IPS-15b (cell line): Measurements from ENCODE around the gene BRD7.
"Not testable (repeated sequence)": the region's sequence is repeated elsewhere in the genome, so short reads cannot be mapped to it uniquely, and the experiment has no call there.

Experiments
- H3K27me3 ChIP-seq: one replicate; pipeline ENCODE4 v1.6.1; 2013; ENCODE audit warnings: low read length; ENCODE audit not compliant: control insufficient read depth, insufficient read depth
- H3K36me3 ChIP-seq: one replicate; pipeline ENCODE4 v1.6.1; 2013; ENCODE audit warnings: low read length; ENCODE audit not compliant: control insufficient read depth, insufficient read depth
- H3K4me1 ChIP-seq: one replicate; pipeline ENCODE4 v1.6.1; 2013; ENCODE audit warnings: mild to moderate bottlenecking, low read length; ENCODE audit not compliant: control insufficient read depth, insufficient read depth
- H3K4me3 ChIP-seq: one replicate; pipeline ENCODE4 v1.5.1; 2013; ENCODE audit warnings: low read depth, low read length
- H3K9ac ChIP-seq: one replicate; pipeline ENCODE4 v1.6.1; 2013; ENCODE audit warnings: low read depth, mild to moderate bottlenecking, low read length
- H3K9me3 ChIP-seq: one replicate; pipeline ENCODE4 v1.6.1; 2013; ENCODE audit warnings: mild to moderate bottlenecking, low read length; ENCODE audit not compliant: control insufficient read depth, insufficient read depth

Gene BRD7

GRCh38 chr16:50367777-50368409 is 895 bp downstream of the BRD7 start:
- Histone ChIP-seq H3K27me3 (no peaks in the 10 kb centered on the region), H3K4me1 (peaks cover 3% of the 10 kb centered on the region), H3K9me3 (no peaks in the 10 kb centered on the region), H3K4me3 (peak overlapping the region; percentile 68), H3K9ac (peak overlapping the region; percentile 70), H3K36me3 (peaks cover 3% of the 10 kb centered on the region)

DNA sequence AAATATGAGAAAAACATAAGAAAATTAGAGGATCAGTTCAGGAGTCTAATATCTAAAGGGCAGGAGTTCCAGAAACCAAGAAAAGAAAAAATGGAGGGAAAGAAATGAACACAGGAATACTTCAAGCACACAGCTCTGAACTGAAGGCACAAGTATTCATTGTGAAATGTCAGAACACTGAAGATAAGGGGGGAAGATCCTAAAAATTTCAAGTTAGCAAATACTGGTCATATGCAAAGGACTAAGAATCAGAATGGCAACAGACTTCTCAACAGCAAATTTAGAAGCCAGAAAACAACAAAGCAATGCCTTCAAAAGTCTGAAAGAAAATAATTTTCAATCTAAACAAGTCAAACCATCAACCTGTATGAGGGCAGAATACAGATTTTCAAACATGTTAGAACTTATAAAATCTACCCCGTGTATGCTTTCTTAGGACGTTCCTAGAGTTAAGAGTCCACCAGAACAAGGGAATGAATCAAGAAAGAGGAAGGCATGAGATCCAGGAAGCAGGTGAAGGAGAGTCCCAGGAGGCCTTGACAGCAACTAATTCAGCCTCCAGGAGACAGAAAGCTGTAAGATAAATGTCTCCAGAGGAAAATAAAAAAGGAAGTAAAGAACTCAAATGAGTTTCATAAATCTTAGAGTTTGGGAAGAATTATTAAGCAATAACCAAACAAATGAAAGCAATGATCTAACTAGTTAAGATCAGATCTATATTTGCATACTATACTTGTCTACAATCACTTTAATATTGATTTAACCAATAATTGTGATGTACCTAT is 2.8 kb downstream of the BRD7 start:
- Histone ChIP-seq H3K27me3 (no peaks in the 10 kb centered on the region), H3K9me3 (no peaks in the 10 kb centered on the region), H3K4me3 (no peak overlapping the region), H3K36me3 (peaks cover 3% of the 10 kb centered on the region), H3K4me1 (peaks cover 3% of the 10 kb centered on the region), H3K9ac (no peak overlapping the region)

DNA sequence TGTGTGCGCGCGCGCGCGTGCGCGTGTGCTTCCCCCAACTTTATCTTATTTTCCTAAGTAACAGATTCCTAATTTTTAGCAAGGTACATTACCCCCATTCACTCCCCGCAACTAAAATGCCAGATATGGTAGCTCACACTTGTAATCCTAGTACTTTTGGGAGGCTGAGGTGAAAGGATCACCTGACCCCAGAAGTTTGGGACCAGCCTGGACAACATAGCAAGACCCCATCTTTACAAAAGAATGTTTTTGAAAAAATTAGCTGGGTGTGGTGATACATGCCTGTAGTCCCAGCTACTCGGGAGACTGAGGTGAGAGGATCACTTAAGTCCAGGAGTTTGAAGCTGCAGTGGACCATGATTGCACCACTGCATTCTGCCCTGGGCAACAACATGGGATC is 5.1 kb downstream of the BRD7 start:
- no peak overlapping the region for H3K4me3 ChIP-seq
- H3K36me3 ChIP-seq, result peaks cover 5% of the 10 kb centered on the region
- no peaks in the 10 kb centered on the region for H3K9me3 ChIP-seq
- no peaks in the 10 kb centered on the region for H3K27me3 ChIP-seq
- H3K9ac ChIP-seq, result no peak overlapping the region
- peaks cover 3% of the 10 kb centered on the region for H3K4me1 ChIP-seq

GRCh38 chr16:50360779-50361178 is 8.0 kb downstream of the BRD7 start:
- Histone ChIP-seq H3K4me1 (no peaks in the 10 kb centered on the region), H3K27me3 (no peaks in the 10 kb centered on the region), H3K4me3 (no peak overlapping the region), H3K36me3 (peaks cover 2% of the 10 kb centered on the region), H3K9ac (no peak overlapping the region), H3K9me3 (no peaks in the 10 kb centered on the region)

DNA sequence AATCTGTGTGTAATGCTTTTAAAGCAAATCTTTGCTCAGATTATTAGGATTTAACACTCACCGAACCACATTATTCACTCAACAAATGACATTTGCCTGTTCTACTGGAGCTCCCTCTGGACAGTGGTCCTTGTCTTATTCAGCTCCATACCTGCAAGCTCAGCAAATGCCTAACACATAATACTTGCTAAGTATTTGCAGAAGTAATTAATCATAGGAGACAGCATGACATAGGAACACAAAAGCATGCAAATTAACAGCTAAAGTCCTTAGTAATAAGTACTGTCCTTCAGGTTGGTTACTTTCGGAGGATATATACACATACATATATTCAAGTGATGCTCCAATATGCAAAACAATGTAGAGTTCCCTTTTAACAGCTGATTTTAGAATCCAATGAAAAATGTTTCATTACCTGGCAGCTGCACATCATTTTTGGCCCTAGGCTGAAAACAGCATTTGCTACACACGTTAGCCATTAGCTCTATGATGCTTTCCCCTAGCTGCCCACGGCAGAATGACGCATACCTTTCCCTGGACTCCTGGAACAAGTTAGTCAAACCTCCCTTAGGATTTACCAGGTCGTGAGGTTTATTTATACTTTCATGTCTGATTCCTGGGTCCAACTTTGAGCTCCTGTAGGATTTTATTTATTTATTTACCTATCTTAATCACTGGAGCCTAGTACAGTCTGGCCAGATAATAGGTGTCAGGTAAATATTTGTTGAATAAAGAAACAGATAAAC is 8.6 kb downstream of the BRD7 start:
- Histone ChIP-seq H3K4me1 (no peaks in the 10 kb centered on the region), H3K9me3 (no peaks in the 10 kb centered on the region), H3K27me3 (no peaks in the 10 kb centered on the region), H3K36me3 (peaks cover 2% of the 10 kb centered on the region), H3K9ac (no peak overlapping the region), H3K4me3 (no peak overlapping the region)

GRCh38 chr16:50359626-50360025 is 9.2 kb downstream of the BRD7 start:
- no peaks in the 10 kb centered on the region for H3K27me3 ChIP-seq
- no peaks in the 10 kb centered on the region for H3K9me3 ChIP-seq
- peaks cover 2% of the 10 kb centered on the region for H3K36me3 ChIP-seq
- no peaks in the 10 kb centered on the region for H3K4me1 ChIP-seq
- H3K4me3 ChIP-seq, result no peak overlapping the region
- H3K9ac ChIP-seq, result no peak overlapping the region

- H3K36me3 ChIP-seq, result peaks cover 11% of the 10 kb centered on the region
- no peaks in the 10 kb centered on the region for H3K4me1 ChIP-seq
- no peaks in the 10 kb centered on the region for H3K27me3 ChIP-seq
- no peak overlapping the region for H3K4me3 ChIP-seq
- no peaks in the 10 kb centered on the region for H3K9me3 ChIP-seq
- no peak overlapping the region for H3K9ac ChIP-seq
These were observed 13.9 kb downstream of the BRD7 start for GRCh38 chr16:50354629-50355456.

- H3K36me3 ChIP-seq, result peaks cover 12% of the 10 kb centered on the region
These were observed 14.7 kb downstream of the BRD7 start for GRCh38 chr16:50354082-50354481.

GRCh38 chr16:50351952-50352351 is 16.8 kb downstream of the BRD7 start:
- Histone ChIP-seq H3K4me3 (no peak overlapping the region), H3K27me3 (no peaks in the 10 kb centered on the region), H3K9me3 (no peaks in the 10 kb centered on the region), H3K4me1 (no peaks in the 10 kb centered on the region), H3K9ac (no peak overlapping the region), H3K36me3 (peaks cover 12% of the 10 kb centered on the region)

More at GRCh38 chr16:50354082-50354481, 14.7 kb downstream of the BRD7 start:
- no peaks in the 10 kb centered on the region for H3K4me1 ChIP-seq
- H3K9me3 ChIP-seq, result no peaks in the 10 kb centered on the region
- no peak overlapping the region for H3K4me3 ChIP-seq
- no peak overlapping the region for H3K9ac ChIP-seq
- H3K27me3 ChIP-seq, result no peaks in the 10 kb centered on the region

- Histone ChIP-seq H3K9me3 (no peaks in the 10 kb centered on the region), H3K4me3 (no peak overlapping the region), H3K27me3 (no peaks in the 10 kb centered on the region), H3K9ac (no peak overlapping the region), H3K4me1 (no peaks in the 10 kb centered on the region), H3K36me3 (peaks cover 12% of the 10 kb centered on the region)
These were observed 17.7 kb downstream of the BRD7 start for GRCh38 chr16:50351116-50351515.

DNA sequence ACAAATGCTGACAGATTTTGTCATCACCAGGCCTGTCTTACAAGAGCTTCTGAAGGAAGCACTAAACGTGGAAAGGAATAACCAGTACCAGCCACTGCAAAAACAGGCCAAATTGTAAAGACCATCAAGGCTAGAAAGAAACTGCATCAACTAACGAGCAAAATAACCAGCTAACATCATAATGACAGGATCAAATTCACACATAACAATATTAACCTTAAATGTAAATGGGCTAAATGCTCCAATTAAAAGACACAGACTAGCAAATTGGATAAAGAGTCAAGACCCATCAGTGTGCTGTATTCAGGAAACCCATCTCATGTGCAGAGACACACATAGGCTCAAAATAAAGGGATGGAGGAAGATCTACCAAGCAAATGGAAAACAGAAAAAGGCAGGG is 23.6 kb downstream of the BRD7 start:
- not testable (repeated sequence) for H3K9ac ChIP-seq, H3K27me3 ChIP-seq, H3K9me3 ChIP-seq, H3K36me3 ChIP-seq, H3K4me3 ChIP-seq, H3K4me1 ChIP-seq
